ENCODE results near the gene RAB4B. TPM values are rescaled to one million over a fixed set of nuclear protein-coding genes. Genes with fewer than 3 reads are reported as not detected.

The RAB4B gene
- total RNA-seq, 1 donor = 13.4 TPM

DNA sequence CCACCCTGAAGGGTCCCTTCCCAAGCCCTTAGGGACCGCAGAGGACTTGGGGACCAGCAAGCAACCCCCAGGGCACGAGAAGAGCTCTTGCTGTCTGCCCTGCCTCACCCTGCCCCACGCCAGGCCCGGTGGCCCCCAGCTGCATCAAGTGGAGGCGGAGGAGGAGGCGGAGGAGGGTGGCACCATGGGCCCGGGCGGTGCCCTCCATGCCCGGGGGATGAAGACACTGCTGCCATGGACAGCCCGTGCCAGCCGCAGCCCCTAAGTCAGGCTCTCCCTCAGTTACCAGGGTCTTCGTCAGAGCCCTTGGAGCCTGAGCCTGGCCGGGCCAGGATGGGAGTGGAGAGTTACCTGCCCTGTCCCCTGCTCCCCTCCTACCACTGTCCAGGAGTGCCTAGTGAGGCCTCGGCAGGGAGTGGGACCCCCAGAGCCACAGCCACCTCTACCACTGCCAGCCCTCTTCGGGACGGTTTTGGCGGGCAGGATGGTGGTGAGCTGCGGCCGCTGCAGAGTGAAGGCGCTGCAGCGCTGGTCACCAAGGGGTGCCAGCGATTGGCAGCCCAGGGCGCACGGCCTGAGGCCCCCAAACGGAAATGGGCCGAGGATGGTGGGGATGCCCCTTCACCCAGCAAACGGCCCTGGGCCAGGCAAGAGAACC lies 22.4 kb downstream of the RAB4B start:
- peak overlapping the region; percentile 90 for H3K4me3 ChIP-seq (ENCODE audit: low read depth, low read length)
- no peak for DNase-seq (ENCODE audit: low read depth)
- TF ChIP-seq, protein P1, sequence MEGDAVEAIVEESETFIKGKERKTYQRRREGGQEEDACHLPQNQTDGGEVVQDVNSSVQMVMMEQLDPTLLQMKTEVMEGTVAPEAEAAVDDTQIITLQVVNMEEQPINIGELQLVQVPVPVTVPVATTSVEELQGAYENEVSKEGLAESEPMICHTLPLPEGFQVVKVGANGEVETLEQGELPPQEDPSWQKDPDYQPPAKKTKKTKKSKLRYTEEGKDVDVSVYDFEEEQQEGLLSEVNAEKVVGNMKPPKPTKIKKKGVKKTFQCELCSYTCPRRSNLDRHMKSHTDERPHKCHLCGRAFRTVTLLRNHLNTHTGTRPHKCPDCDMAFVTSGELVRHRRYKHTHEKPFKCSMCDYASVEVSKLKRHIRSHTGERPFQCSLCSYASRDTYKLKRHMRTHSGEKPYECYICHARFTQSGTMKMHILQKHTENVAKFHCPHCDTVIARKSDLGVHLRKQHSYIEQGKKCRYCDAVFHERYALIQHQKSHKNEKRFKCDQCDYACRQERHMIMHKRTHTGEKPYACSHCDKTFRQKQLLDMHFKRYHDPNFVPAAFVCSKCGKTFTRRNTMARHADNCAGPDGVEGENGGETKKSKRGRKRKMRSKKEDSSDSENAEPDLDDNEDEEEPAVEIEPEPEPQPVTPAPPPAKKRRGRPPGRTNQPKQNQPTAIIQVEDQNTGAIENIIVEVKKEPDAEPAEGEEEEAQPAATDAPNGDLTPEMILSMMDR (IDR thresholded peaks at IDR 0.05; ENCODE audit: insufficient read depth, low read depth, low read length) = no peak

DNA sequence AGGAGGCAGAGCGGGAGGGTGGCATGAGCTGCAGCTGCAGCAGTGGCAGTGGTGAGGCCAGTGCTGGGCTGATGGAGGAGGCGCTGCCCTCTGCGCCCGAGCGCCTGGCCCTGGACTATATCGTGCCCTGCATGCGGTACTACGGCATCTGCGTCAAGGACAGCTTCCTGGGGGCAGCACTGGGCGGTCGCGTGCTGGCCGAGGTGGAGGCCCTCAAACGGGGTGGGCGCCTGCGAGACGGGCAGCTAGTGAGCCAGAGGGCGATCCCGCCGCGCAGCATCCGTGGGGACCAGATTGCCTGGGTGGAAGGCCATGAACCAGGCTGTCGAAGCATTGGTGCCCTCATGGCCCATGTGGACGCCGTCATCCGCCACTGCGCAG lies 22.9 kb downstream of the RAB4B start:
- TF ChIP-seq, protein P1 (IDR thresholded peaks at IDR 0.05; ENCODE audit: insufficient read depth, low read depth, low read length) = no peak

DNA sequence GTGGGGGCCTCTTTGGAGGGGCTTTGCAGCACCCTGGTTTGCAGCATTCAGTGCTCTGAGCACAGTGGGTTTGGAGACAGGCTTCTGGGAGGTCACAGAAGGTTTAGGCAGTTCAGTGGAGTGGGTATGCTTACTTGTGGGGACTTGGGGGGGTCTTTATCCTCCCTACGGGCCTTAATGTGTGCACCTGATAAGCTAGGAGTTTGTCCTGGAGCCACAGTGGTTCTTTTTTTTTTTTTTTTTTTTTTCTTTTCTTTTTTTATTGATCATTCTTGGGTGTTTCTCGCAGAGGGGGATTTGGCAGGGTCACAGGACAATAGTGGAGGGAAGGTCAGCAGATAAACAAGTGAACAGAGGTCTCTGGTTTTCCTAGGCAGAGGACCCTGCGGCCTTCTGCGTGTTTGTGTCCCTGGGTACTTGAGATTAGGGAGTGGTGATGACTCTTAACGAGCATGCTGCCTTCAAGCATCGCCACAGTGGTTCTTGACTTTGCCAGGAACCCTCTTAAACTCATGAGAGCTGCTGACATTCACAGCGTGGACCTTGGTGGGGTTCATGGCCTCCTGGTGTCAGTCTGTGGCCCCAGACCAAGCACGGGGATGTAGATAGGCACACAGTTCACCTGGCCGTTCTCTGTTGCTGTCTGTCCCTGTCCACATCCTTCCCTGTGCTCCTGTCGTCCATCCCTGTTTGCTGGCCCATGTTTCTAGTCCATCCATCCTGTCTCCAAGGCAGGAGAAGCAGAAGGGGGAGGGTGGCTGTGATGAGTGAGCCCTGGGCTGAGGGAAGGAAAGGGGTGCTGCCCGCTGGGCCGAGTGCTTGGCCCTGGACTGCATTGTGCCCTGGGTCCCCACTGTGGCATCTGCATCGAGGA lies 23.6 kb downstream of the RAB4B start:
- TF ChIP-seq, protein P1 (IDR thresholded peaks at IDR 0.05; ENCODE audit: insufficient read depth, low read depth, low read length) = no peak
- no peak for DNase-seq (ENCODE audit: low read depth)

More for the DNA sequence above, 22.9 kb downstream of the RAB4B start:
- peak overlapping the region; percentile 90 for H3K4me3 ChIP-seq (ENCODE audit: low read depth, low read length)
- no peak for DNase-seq (ENCODE audit: low read depth)

DNA sequence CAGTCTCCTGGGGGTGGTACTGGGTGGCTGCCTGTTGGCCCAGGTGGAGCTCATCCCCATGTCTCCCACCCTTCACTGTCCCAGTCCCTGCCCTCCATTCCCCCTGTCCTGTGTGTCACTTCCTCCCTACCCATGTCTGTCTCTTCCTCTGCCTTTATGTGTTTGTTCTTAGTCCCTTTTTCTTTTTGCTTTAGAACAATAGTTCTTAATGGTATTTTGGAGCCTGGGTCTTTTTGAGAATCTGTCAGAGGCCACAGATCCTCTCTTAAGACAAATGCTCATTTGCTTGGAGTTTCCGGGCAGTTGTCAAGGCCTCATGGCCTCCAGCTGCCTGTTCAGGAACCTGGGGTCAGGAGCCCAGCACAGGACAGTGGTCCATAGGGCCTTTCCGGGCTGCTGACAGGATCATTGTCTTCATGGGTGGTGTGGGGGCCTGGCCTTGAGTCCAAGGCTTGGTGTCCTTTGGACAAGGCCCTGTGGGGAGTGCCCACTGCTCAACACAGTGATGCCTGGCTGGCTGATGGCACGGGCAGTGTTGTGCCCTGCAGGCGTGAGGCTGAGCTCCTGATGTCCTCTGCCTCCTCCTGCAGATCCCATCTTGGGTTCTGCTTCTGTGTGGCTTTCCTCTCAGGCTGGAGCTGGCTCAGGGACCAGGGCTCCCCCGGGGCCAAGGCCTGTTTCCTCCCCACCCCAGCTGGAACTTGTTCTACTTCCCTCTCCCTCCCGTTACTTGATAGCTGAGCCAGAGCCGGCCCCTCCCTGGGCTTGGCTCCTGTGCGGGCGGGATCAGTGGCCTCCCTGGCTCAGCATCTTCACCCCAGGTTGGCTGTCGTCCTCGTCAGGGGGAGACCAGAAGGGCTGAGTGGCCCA lies 24.5 kb downstream of the RAB4B start:
- H3K4me3 ChIP-seq (ENCODE audit: low read depth, low read length) = peak overlapping the region; percentile 90
- DNase-seq (ENCODE audit: low read depth) = no peak
- TF ChIP-seq, protein P1 (IDR thresholded peaks at IDR 0.05; ENCODE audit: insufficient read depth, low read depth, low read length) = no peak

More for the DNA sequence above, 23.6 kb downstream of the RAB4B start:
- H3K4me3 ChIP-seq (ENCODE audit: low read depth, low read length) = peak overlapping the region; percentile 90

DNA sequence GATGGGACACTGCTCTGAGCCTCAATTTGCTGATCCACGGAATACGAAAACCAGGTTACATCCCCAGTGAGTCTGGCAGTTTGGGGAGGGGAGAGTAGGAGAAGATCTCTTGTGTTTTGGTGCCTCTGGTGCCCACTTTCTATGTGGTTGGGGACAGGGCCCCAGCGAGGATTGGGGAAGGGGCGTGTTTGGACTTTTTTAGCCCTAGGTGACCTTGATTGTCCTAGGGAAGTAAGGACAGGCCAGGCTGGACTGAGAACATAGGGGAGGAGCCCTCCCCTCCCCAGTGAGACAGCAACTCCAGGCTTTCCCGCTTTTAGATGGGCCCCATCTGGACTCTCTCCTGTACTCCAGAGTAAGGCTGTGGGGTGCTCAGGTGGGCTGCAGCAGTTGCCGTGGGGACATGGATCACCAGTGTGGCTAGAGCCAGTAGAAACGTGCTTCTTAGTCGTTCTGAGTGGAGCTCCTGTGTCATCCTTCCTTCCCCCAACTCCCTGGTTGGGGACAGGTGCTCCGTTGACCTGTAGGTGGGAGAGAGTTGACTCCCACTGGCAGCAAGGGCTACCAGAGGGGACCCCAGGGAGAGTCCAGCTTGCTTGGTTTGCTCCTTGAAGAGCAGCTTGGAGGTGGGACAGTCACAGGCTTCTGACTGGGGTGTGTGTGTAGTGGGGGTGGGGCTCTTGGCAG lies 25.3 kb downstream of the RAB4B start:
- TF ChIP-seq, protein P1 (IDR thresholded peaks at IDR 0.05; ENCODE audit: insufficient read depth, low read depth, low read length) = no peak
- no peak for DNase-seq (ENCODE audit: low read depth)
- H3K4me3 ChIP-seq (ENCODE audit: low read depth, low read length) = peak overlapping the region; percentile 90
